IMR-90 (cell line): ENCODE results near the gene C17orf107.

ENCODE experiments used
- CHD1 ChIP-seq: IDR thresholded peaks from 2 replicates; pipeline ENCODE4 v1.6.1; 2012; ENCODE audit warnings: low read depth, low read length, improper control_type of control experiment
- CTCF ChIP-seq: conservative IDR thresholded peaks from 2 replicates; pipeline ENCODE4 v1.5.1; 2012; ENCODE audit warnings: mild to moderate bottlenecking, low read depth, low read length, improper control_type of control experiment
- FOS ChIP-seq: fragments of 150-350 bp; IDR thresholded peaks from 2 replicates; pipeline ENCODE4 v1.6.1; 2016; ENCODE audit warnings: low read depth, low read length
- MAFK ChIP-seq: IDR thresholded peaks from 2 replicates; pipeline ENCODE4 v1.6.1; 2012; ENCODE audit warnings: low read depth, low read length, improper control_type of control experiment
- MAZ ChIP-seq: IDR thresholded peaks from 2 replicates; pipeline ENCODE4 v1.6.1; 2012; ENCODE audit warnings: low read depth, mild to moderate bottlenecking, low read length, improper control_type of control experiment, moderate library complexity, borderline replicate concordance
- MXI1 ChIP-seq: IDR thresholded peaks from 2 replicates; pipeline ENCODE4 v1.6.1; 2012; ENCODE audit warnings: low read depth, mild to moderate bottlenecking, low read length, moderate library complexity, borderline replicate concordance
- NFE2L2 ChIP-seq: fragments of 150-350 bp; IDR thresholded peaks from 2 replicates; pipeline ENCODE4 v1.6.1; 2016; ENCODE audit warnings: low read depth, mild to moderate bottlenecking, low read length
- POLR2A ChIP-seq: IDR thresholded peaks from 2 replicates; pipeline ENCODE4 v1.6.1; 2012; ENCODE audit warnings: mild to moderate bottlenecking, low read depth, low read length
- RAD21 ChIP-seq: IDR thresholded peaks from 2 replicates; pipeline ENCODE4 v1.6.1; 2012; ENCODE audit warnings: low read length, improper control_type of control experiment
- RCOR1 ChIP-seq: IDR thresholded peaks from 2 replicates; pipeline ENCODE4 v1.6.1; 2012; ENCODE audit warnings: mild to moderate bottlenecking, low read length, improper control_type of control experiment; ENCODE audit not compliant: insufficient replicate concordance

GRCh38 chr17:4886830-4887229 lies 12.5 kb upstream of the C17orf107 start:
- TF ChIP-seq NFE2L2 (no peak), CTCF (no peak), FOS (no peak), POLR2A (no peak), CHD1 (no peak), MAZ (no peak), RAD21 (no peak), MXI1 (no peak), MAFK (no peak), RCOR1 (no peak)
